Skeletal muscle satellite cell (primary cell): ENCODE data around the gene PPIB. TPM values are rescaled to one million over a fixed set of nuclear protein-coding genes. Genes with fewer than 3 reads are reported as not detected.
"Not testable (repeated sequence)": the region's sequence is repeated elsewhere in the genome, so short reads cannot be mapped to it uniquely, and the experiment has no call there.

Experiments
- H3K27me3 ChIP-seq: 2 replicates; pipeline ENCODE4 v1.7.0; 2013; ENCODE audit warnings: low read length; ENCODE audit not compliant: control insufficient read depth, insufficient read depth
- H3K36me3 ChIP-seq: 2 replicates; pipeline ENCODE4 v1.7.0; 2013; ENCODE audit warnings: mild to moderate bottlenecking, control low read depth, low read length; ENCODE audit not compliant: insufficient read depth
- H3K4me1 ChIP-seq: 2 replicates; pipeline ENCODE4 v1.7.0; 2013; ENCODE audit warnings: low read length; ENCODE audit not compliant: control insufficient read depth, insufficient read depth
- H3K4me2 ChIP-seq: 2 replicates; pipeline ENCODE4 v1.7.0; 2013; ENCODE audit warnings: mild to moderate bottlenecking, low read length
- H3K4me3 ChIP-seq: 2 replicates; pipeline ENCODE4 v1.7.0; 2013; ENCODE audit warnings: low read length
- H3K9ac ChIP-seq: 2 replicates; pipeline ENCODE4 v1.7.0; 2013; ENCODE audit warnings: mild to moderate bottlenecking, low read depth, low read length, moderate library complexity
- H3K9me3 ChIP-seq: replicated peaks from 2 replicates; pipeline ENCODE4 v1.7.0; 2013; ENCODE audit warnings: mild to moderate bottlenecking, control low read depth, low read length
- small RNA-seq: library from RNA; depleted of rRNA; stranded (forward); fragments of <200 nt; gene quantifications from one replicate; pipeline ENCODE3, GENCODE V24; 2012

The PPIB gene

DNA sequence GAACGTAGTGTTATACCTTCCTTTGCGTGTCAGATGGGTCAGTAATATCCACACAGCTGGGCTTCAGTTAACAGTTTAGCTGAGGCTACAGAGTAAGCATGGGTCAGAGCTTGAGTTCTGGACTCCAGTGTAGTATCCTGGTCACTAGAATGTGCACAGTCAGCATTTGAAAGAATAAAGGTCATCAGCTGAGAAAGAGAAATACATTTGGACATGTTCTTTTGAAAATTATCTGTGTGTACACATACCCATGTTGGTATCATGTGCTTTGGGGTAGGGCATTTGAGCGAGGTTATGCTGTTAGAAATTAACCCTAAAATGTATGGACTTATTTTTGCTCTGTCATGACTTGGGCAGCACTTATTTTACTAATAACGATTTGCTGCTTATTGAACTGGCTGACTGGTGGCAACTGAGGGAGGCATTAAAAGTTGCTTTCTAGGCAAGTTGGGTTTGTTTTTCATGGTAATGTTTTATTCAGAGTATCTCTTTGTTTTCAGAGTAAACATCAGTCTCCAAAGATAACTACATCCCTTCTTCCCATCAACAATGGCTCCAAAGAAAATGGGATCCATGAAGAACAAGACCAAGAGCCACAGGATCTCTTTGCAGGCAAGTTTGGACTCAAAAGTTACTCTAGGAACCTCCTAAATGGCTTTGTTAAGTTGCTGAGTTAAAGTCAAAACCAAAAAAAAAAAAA lies 50.6 kb downstream of the PPIB start:
- Histone ChIP-seq H3K9ac (no peak overlapping the region), H3K4me3 (no peak overlapping the region), H3K4me2 (no peak overlapping the region), H3K36me3 (peaks cover 31% of the 10 kb centered on the region), H3K4me1 (no peaks in the 10 kb centered on the region), H3K27me3 (no peaks in the 10 kb centered on the region), H3K9me3 (no peaks in the 10 kb centered on the region)

GRCh38 chr15:64111679-64112050 lies 51.2 kb downstream of the PPIB start:
- Histone ChIP-seq H3K4me2 (no peak overlapping the region), H3K9me3 (no peaks in the 10 kb centered on the region), H3K9ac (no peak overlapping the region), H3K4me1 (no peaks in the 10 kb centered on the region), H3K4me3 (no peak overlapping the region), H3K36me3 (peaks cover 31% of the 10 kb centered on the region), H3K27me3 (no peaks in the 10 kb centered on the region)

- no peaks in the 10 kb centered on the region for H3K9me3 ChIP-seq
- no peak overlapping the region for H3K4me3 ChIP-seq
- no peak overlapping the region for H3K4me2 ChIP-seq
- H3K36me3 ChIP-seq = peaks cover 26% of the 10 kb centered on the region
- no peaks in the 10 kb centered on the region for H3K4me1 ChIP-seq
- no peak overlapping the region for H3K9ac ChIP-seq
- H3K27me3 ChIP-seq = no peaks in the 10 kb centered on the region
These were observed 51.7 kb downstream of the PPIB start for GRCh38 chr15:64110950-64111678.

GRCh38 chr15:64110108-64110701 lies 52.6 kb downstream of the PPIB start:
- peaks cover 20% of the 10 kb centered on the region for H3K36me3 ChIP-seq
- H3K9me3 ChIP-seq, H3K4me3 ChIP-seq, H3K27me3 ChIP-seq, H3K4me2 ChIP-seq, H3K4me1 ChIP-seq, H3K9ac ChIP-seq: not testable (repeated sequence)

DNA sequence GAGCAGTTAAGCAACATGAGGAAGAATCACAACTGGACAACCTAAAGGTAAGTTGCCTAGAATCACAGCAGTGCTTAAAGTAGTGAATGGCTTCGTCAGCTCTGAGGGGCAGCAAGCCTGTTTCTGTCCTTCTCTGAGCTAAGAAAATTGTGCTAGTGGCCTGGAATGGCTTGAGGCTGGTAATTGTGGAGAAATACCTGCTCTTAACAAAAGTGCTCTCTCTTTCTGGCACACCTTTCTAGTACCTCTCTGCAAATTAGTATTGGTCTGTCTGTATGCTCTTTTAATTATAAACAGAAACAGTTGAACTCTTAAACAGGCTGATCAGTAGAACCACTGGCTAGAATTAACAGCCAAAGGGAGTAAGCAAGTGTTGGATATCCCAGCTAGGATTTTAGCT lies 55.5 kb downstream of the PPIB start:
- Histone ChIP-seq H3K36me3 (no peaks in the 10 kb centered on the region), H3K4me3 (no peak overlapping the region), H3K4me2 (no peak overlapping the region), H3K27me3 (no peaks in the 10 kb centered on the region), H3K9ac (no peak overlapping the region), H3K9me3 (no peaks in the 10 kb centered on the region), H3K4me1 (peaks cover 9% of the 10 kb centered on the region)

Small RNAs within 50 kb of the gene (small RNA-seq; reads per million reads assigned to genes)
- gene RF00019 = not detected
